Measurements from ENCODE around the gene BICD2.

BICD2 gene

DNA sequence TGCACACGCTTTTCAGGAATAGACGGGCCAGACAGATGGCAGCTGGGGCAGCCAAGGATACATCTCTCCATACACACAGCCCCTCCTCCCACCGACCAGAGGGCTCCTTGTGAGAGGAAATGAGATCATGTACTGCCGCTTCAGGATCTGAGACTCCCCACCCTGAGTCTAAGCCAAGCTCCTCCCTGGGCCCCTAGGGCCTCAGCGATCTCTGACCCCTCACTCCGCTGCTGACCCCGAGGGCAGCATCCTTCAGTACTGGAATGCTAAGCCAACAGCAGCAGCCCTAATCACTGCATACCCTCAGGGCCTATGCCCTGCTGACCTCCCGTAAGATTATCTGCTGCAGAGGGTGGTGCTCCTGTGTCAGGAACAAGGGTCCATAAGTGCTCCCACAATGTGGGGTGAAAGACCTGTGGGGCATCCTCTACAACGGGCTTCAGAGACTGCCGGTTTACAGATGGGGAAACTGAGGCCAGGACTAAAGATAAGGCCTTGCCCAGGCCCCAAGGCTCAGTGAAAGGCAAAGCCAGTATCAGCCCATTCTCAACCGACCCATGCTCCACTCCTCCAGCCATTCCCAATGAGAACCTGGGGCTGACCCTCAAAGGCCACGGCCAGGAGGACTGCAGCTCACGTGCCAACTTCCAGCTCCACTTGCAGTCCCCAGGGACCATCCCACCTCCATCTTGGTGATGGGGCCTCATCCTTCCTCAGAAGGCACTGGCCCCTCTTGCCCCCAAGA, 37.5 kb downstream of the BICD2 start:
- Mint-ChIP-seq H3K36me3 (ENCODE audit: insufficient read depth) (peaks cover 14% of the 10 kb centered on the region), H3K27me3 (no peaks in the 10 kb centered on the region), H3K27ac (ENCODE audit: low read depth) (peak overlapping the region; percentile 80), H3K4me1 (peaks cover 44% of the 10 kb centered on the region), H3K9me3 (no peaks in the 10 kb centered on the region), H3K4me3 (no peak overlapping the region)
- ATAC-seq (replicated peaks; ENCODE audit: extremely low read depth, poor library complexity, severe bottlenecking) (no peak), DNase-seq (ENCODE audit: low spot score in 2 of 2) (no peak)

- Mint-ChIP-seq H3K9me3 (no peaks in the 10 kb centered on the region), H3K4me1 (peaks cover 36% of the 10 kb centered on the region), H3K36me3 (ENCODE audit: insufficient read depth) (peaks cover 21% of the 10 kb centered on the region), H3K4me3 (no peak overlapping the region), H3K27me3 (no peaks in the 10 kb centered on the region), H3K27ac (ENCODE audit: low read depth) (peak overlapping the region; percentile 76)
- peak in 1 of 2 donors; percentile 6 for DNase-seq (ENCODE audit: low spot score in 2 of 2)
- no peak for ATAC-seq (replicated peaks; ENCODE audit: extremely low read depth, poor library complexity, severe bottlenecking)
These were observed 38.3 kb downstream of the BICD2 start for GRCh38 chr9:92726348-92726747.

- peak overlapping the region; percentile 76 for H3K27ac Mint-ChIP-seq (ENCODE audit: low read depth)
- H3K27me3 Mint-ChIP-seq, result no peaks in the 10 kb centered on the region
- peaks cover 32% of the 10 kb centered on the region for H3K4me1 Mint-ChIP-seq
- H3K4me3 Mint-ChIP-seq, result no peak overlapping the region
- H3K9me3 Mint-ChIP-seq, result no peaks in the 10 kb centered on the region
- ATAC-seq (replicated peaks; ENCODE audit: extremely low read depth, poor library complexity, severe bottlenecking) (no peak), DNase-seq (ENCODE audit: low spot score in 2 of 2) (peak in 1 of 2 donors; percentile 4)
- peaks cover 22% of the 10 kb centered on the region for H3K36me3 Mint-ChIP-seq (ENCODE audit: insufficient read depth)
These were observed 38.9 kb downstream of the BICD2 start for GRCh38 chr9:92725766-92726165.

- Mint-ChIP-seq H3K4me3 (no peak overlapping the region), H3K4me1 (peaks cover 32% of the 10 kb centered on the region), H3K27me3 (no peaks in the 10 kb centered on the region), H3K27ac (ENCODE audit: low read depth) (peak overlapping the region; percentile 76), H3K9me3 (no peaks in the 10 kb centered on the region), H3K36me3 (ENCODE audit: insufficient read depth) (peaks cover 26% of the 10 kb centered on the region)
- no peak for DNase-seq (ENCODE audit: low spot score in 2 of 2)
- ATAC-seq (replicated peaks; ENCODE audit: extremely low read depth, poor library complexity, severe bottlenecking), result no peak
These were observed 39.4 kb downstream of the BICD2 start for GRCh38 chr9:92725266-92725545.

GRCh38 chr9:92724528-92725265, 39.9 kb downstream of the BICD2 start:
- H3K9me3 Mint-ChIP-seq, result no peaks in the 10 kb centered on the region
- H3K4me3 Mint-ChIP-seq, result no peak overlapping the region
- ATAC-seq (replicated peaks; ENCODE audit: extremely low read depth, poor library complexity, severe bottlenecking) (no peak), DNase-seq (ENCODE audit: low spot score in 2 of 2) (peak in 1 of 2 donors; percentile 3)
- peaks cover 32% of the 10 kb centered on the region for H3K4me1 Mint-ChIP-seq
- H3K27me3 Mint-ChIP-seq, result no peaks in the 10 kb centered on the region
- H3K27ac Mint-ChIP-seq (ENCODE audit: low read depth), result peak overlapping the region; percentile 1
- H3K36me3 Mint-ChIP-seq (ENCODE audit: insufficient read depth), result peaks cover 29% of the 10 kb centered on the region

DNA sequence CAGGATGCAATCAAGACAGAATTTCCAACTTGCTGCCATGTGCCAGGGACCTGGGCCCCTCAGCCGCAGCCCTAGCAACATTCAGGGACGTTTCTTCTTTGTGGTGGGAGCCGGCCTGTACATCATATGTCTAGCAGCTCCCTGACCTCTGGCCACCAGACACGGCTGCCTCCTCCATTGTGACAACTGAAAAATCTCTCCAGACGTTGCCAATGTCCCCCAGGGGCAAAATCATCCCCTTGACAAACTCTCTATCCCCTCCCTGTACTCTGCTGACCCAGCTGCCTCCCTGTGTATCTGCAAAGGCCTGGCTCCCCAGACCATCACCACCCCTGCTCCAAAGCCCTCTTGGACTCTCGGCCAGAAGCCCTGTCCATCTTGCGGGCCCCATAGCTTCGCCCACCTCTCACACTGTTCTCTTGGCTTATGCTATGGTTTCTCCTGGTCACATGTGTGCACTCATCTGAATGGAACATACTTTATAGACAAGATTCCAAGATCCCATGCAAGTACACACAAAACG, 40.8 kb downstream of the BICD2 start:
- ATAC-seq (replicated peaks; ENCODE audit: extremely low read depth, poor library complexity, severe bottlenecking), result no peak
- Mint-ChIP-seq H3K4me1 (peaks cover 32% of the 10 kb centered on the region), H3K36me3 (ENCODE audit: insufficient read depth) (peaks cover 32% of the 10 kb centered on the region), H3K27me3 (no peaks in the 10 kb centered on the region), H3K27ac (ENCODE audit: low read depth) (peak overlapping the region; percentile 1), H3K9me3 (no peaks in the 10 kb centered on the region), H3K4me3 (no peak overlapping the region)
- no peak for DNase-seq (ENCODE audit: low spot score in 2 of 2)

DNA sequence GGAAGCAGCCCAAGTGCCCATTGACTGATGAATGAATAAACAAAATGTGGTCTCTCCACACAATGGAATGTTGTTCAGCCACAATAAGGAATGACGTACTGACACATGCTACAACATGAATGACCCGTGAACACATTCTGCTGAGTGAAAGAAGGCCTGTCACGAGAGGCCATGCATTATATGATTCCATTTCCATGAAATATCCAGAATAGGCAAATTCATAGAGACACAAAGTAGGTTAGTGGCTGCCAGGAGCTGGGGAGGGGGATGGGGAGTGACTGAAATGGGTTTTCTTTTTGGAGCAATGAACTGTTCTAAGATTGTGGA, 41.4 kb downstream of the BICD2 start:
- H3K27ac Mint-ChIP-seq (ENCODE audit: low read depth), result no peak overlapping the region
- ATAC-seq (replicated peaks; ENCODE audit: extremely low read depth, poor library complexity, severe bottlenecking), result no peak
- H3K4me3 Mint-ChIP-seq, result no peak overlapping the region
- H3K27me3 Mint-ChIP-seq, result no peaks in the 10 kb centered on the region
- H3K4me1 Mint-ChIP-seq, result peaks cover 32% of the 10 kb centered on the region
- no peak for DNase-seq (ENCODE audit: low spot score in 2 of 2)
- H3K36me3 Mint-ChIP-seq (ENCODE audit: insufficient read depth), result peaks cover 32% of the 10 kb centered on the region
- no peaks in the 10 kb centered on the region for H3K9me3 Mint-ChIP-seq

DNA sequence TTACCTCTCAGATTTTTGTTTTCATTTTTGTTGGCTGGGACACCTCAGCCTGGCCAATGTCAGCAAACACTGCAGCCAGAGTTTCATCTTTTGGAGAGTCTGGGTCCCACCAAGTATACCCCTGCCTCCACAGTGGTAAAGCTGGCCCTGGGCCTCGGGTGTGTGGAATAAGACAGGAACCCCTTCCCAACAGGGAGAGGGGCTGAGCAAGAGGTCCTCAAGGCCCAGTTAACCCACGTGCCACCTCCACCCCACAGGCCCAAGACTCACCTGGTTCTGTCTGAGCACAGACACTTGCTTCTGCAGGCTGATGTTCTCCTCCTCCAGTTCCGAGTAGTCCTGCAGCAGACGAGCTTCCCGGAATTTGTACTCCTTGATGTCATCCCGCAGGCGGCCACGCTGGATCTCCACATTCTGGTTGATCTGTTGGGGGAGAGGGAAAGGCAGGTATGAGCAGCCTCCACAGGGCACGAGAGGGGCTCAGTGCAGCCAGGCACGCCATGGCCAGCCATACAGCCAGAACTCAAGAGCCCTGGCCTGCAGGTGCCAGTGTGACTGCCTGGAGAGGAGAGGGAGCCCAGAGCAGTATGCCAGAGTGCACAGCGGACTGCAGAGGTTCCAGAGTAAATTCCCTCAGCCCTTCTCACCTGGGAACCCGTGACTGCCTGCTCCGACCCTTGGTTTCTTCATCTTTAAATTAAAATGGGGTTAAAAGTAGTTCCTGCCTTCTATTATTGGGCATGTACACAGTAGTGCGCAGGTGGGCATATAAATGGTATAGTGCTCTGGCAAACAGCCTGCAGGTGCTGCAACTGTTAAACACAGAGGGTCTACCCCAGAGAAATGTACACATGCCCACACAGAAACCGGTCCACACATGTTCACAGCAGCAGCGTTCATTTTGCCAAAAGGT, 42.0 kb downstream of the BICD2 start:
- peaks cover 26% of the 10 kb centered on the region for H3K4me1 Mint-ChIP-seq

DNA sequence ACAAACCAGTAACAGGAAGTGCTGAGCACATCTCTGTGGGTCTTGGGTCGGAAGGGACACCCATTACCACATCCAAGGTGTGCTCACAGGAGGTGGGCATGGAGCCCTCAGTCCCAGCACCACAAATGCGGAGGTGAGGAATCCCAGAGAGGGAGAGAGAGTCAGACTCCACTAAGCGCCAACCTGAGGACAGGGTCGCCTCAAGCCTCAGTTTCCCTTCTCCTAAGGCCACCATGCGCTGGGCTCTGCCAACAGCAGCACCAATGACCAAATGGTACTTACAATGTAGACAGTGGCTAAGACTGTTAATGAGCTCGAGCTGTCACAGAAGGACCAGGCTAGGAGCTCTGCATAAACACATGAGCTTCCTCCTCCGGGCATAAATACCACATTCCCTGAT, 43.1 kb downstream of the BICD2 start:
- H3K9me3 Mint-ChIP-seq, result no peaks in the 10 kb centered on the region
- DNase-seq (ENCODE audit: low spot score in 2 of 2) (no peak), ATAC-seq (replicated peaks; ENCODE audit: extremely low read depth, poor library complexity, severe bottlenecking) (no peak)
- H3K4me3 Mint-ChIP-seq, result no peak overlapping the region
- peaks cover 19% of the 10 kb centered on the region for H3K4me1 Mint-ChIP-seq
- H3K36me3 Mint-ChIP-seq (ENCODE audit: insufficient read depth), result peaks cover 32% of the 10 kb centered on the region
- H3K27me3 Mint-ChIP-seq, result no peaks in the 10 kb centered on the region
- no peak overlapping the region for H3K27ac Mint-ChIP-seq (ENCODE audit: low read depth)

More for the DNA sequence above, 42.0 kb downstream of the BICD2 start:
- H3K36me3 Mint-ChIP-seq (ENCODE audit: insufficient read depth), result peaks cover 31% of the 10 kb centered on the region
- no peaks in the 10 kb centered on the region for H3K27me3 Mint-ChIP-seq
- DNase-seq (ENCODE audit: low spot score in 2 of 2), result peak in 1 of 2 donors; percentile 3
- H3K4me3 Mint-ChIP-seq, result no peak overlapping the region
- peak overlapping the region; percentile 32 for H3K27ac Mint-ChIP-seq (ENCODE audit: low read depth)
- no peaks in the 10 kb centered on the region for H3K9me3 Mint-ChIP-seq
- no peak for ATAC-seq (replicated peaks; ENCODE audit: extremely low read depth, poor library complexity, severe bottlenecking)

DNA sequence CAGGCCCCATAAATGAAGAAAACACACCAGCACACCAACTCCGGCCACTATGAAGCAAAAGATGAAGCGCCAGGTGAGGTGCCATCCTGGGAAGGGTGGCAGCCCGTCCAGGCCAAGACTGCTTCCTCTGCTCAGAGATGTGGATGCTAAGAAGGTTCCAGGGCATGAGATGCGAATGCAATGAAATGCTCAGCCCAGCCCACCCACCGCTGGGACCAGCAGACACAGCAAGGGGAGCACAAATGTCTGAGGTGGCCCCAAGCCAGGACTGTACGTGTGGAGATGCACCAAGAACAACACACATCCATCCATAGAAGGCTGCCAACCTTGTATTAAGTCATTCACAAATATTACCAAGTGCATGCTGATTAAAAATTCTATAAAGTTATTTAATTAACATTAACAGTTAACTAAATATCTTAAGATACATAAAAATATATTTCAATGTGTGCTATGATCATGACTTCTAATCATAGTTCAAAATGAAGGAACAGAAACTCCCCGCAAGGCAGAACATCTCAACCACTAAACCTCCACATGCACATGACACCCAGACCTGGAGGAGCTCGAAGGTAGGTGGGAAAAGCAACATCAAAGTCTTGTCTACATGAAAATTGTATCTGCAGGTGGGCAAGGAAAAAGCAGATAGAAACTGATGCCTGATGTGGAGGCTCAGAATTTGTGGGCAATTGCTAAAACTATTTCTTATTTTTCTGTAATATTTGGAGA, 43.7 kb downstream of the BICD2 start:
- DNase-seq (ENCODE audit: low spot score in 2 of 2), result no peak
- Mint-ChIP-seq H3K27me3 (no peaks in the 10 kb centered on the region), H3K4me1 (peaks cover 15% of the 10 kb centered on the region), H3K9me3 (no peaks in the 10 kb centered on the region), H3K36me3 (ENCODE audit: insufficient read depth) (peaks cover 31% of the 10 kb centered on the region), H3K27ac (ENCODE audit: low read depth) (no peak overlapping the region), H3K4me3 (no peak overlapping the region)
- ATAC-seq (replicated peaks; ENCODE audit: extremely low read depth, poor library complexity, severe bottlenecking), result no peak

- Mint-ChIP-seq H3K27ac (ENCODE audit: low read depth) (no peak overlapping the region), H3K9me3 (no peaks in the 10 kb centered on the region), H3K27me3 (no peaks in the 10 kb centered on the region), H3K4me3 (no peak overlapping the region), H3K36me3 (ENCODE audit: insufficient read depth) (peaks cover 31% of the 10 kb centered on the region), H3K4me1 (peaks cover 8% of the 10 kb centered on the region)
- DNase-seq (ENCODE audit: low spot score in 2 of 2) (no peak), ATAC-seq (replicated peaks; ENCODE audit: extremely low read depth, poor library complexity, severe bottlenecking) (no peak)
These were observed 44.3 kb downstream of the BICD2 start for GRCh38 chr9:92720209-92720765.

Data from central memory CD8-positive, alpha-beta T cell (primary cell).